Neuronal stem cell (in vitro differentiated cells): ENCODE data around the gene PAM16.

Experiments
- DNase-seq: peaks from one replicate; pipeline ENCODE4 v3.0.0-alpha.2; 2013; ENCODE audit warnings: low spot score
- H2AFZ ChIP-seq: one replicate; pipeline ENCODE4 v1.6.1; 2013; ENCODE audit warnings: mild to moderate bottlenecking, low read length, inconsistent platforms
- H2AK5ac ChIP-seq: 2 replicates; pipeline ENCODE4 v1.6.1; 2013; ENCODE audit warnings: low read depth, mild to moderate bottlenecking, inconsistent platforms, low read length, moderate library complexity, mixed read lengths
- H2BK120ac ChIP-seq: 2 replicates; pipeline ENCODE4 v1.6.1; 2013; ENCODE audit warnings: low read depth, mild to moderate bottlenecking, inconsistent platforms, low read length, moderate library complexity, mixed read lengths
- H2BK12ac ChIP-seq: one replicate; pipeline ENCODE4 v1.6.1; 2013; ENCODE audit warnings: low read length, inconsistent platforms
- H2BK15ac ChIP-seq: 2 replicates; pipeline ENCODE4 v1.6.1; 2013; ENCODE audit warnings: mild to moderate bottlenecking, low read length, inconsistent platforms, mixed read lengths
- H2BK5ac ChIP-seq: one replicate; pipeline ENCODE4 v1.6.1; 2013; ENCODE audit warnings: inconsistent platforms, mild to moderate bottlenecking, low read length, moderate library complexity
- H3K14ac ChIP-seq: one replicate; pipeline ENCODE4 v1.6.1; 2013; ENCODE audit warnings: low read length, inconsistent platforms
- H3K18ac ChIP-seq: 2 replicates; pipeline ENCODE4 v1.6.1; 2013; ENCODE audit warnings: low read length, inconsistent platforms
- H3K23ac ChIP-seq: 2 replicates; pipeline ENCODE4 v1.6.1; 2013; ENCODE audit warnings: low read depth, mild to moderate bottlenecking, mixed read lengths, low read length, inconsistent platforms; ENCODE audit not compliant: poor library complexity
- H3K27ac ChIP-seq: replicated peaks from 3 replicates; pipeline ENCODE4 v1.5.1; 2013; ENCODE audit warnings: low read length, inconsistent platforms
- H3K27me3 ChIP-seq, 3 experiments: 2 replicates each; pipeline ENCODE4 v1.6.1; 2013; ENCODE audit warnings: low read length in 3 of 3, mild to moderate bottlenecking in 2 of 3, inconsistent platforms in 1 of 3, low read depth in 1 of 3, mixed read lengths in 1 of 3, moderate library complexity in 1 of 3; ENCODE audit not compliant: control insufficient read depth in 3 of 3, insufficient read depth in 3 of 3
- H3K36me3 ChIP-seq, 2 donors: replicated peaks in 1 of 2; 2 replicates each; pipeline ENCODE4 v1.6.1; 2013; ENCODE audit warnings: low read length in 2 of 2; ENCODE audit not compliant: control insufficient read depth in 2 of 2, insufficient read depth in 2 of 2
- H3K4ac ChIP-seq: 2 replicates; pipeline ENCODE4 v1.6.1; 2013; ENCODE audit warnings: inconsistent platforms, mild to moderate bottlenecking, low read length, moderate library complexity
- H3K4me1 ChIP-seq, 2 donors: 1 replicate in 1 of 2; 2 replicates in 1 of 2; pipeline ENCODE4 v1.6.1; 2013; ENCODE audit warnings: low read length in 2 of 2, low read depth in 1 of 2; ENCODE audit not compliant: control insufficient read depth in 2 of 2, insufficient read depth in 1 of 2
- H3K4me2 ChIP-seq: one replicate; pipeline ENCODE4 v1.6.1; 2013; ENCODE audit warnings: mild to moderate bottlenecking, low read length, inconsistent platforms; ENCODE audit not compliant: insufficient read depth, poor library complexity, severe bottlenecking
- H3K4me3 ChIP-seq, 2 donors: 2 replicates each; pipeline ENCODE4 v1.5.1; 2013; ENCODE audit warnings: low read length in 2 of 2, mild to moderate bottlenecking in 2 of 2, inconsistent platforms in 1 of 2, moderate library complexity in 1 of 2
- H3K79me1 ChIP-seq: one replicate; pipeline ENCODE4 v1.6.1; 2013; ENCODE audit warnings: low read depth, mild to moderate bottlenecking, inconsistent platforms, low read length, moderate library complexity
- H3K9ac ChIP-seq: one replicate; pipeline ENCODE4 v1.6.1; 2013; ENCODE audit warnings: mild to moderate bottlenecking, low read depth, low read length, inconsistent platforms; ENCODE audit not compliant: poor library complexity
- H3K9me3 ChIP-seq, 2 donors: replicated peaks in 1 of 2; 2 replicates each; pipeline versions ENCODE3 to v1.6.1; 2013; ENCODE audit warnings: low read length in 2 of 2, mild to moderate bottlenecking in 2 of 2, inconsistent platforms in 1 of 2, low read depth in 1 of 2, mixed read lengths in 1 of 2, moderate library complexity in 1 of 2; ENCODE audit not compliant: control insufficient read depth in 2 of 2, insufficient read depth in 1 of 2
- H4K8ac ChIP-seq: one replicate; pipeline ENCODE4 v1.6.1; 2013; ENCODE audit warnings: low read depth, mild to moderate bottlenecking, inconsistent platforms, low read length, moderate library complexity
- H4K91ac ChIP-seq: one replicate; pipeline ENCODE4 v1.6.1; 2013; ENCODE audit warnings: low read length, low read depth, mild to moderate bottlenecking, inconsistent platforms; ENCODE audit not compliant: poor library complexity
- WGBS, 2 donors: extraction: QIAGEN DNeasy Blood & Tissue Kit; methylation state at CpG; one replicate each; pipeline ENCODE4 v1.1.7; 2013; ENCODE audit warnings: missing lambda C conversion rate in 2 of 2, mixed read lengths in 1 of 2; ENCODE audit not compliant: insufficient read length in 2 of 2, insufficient replicate concordance in 1 of 2; ENCODE audit errors: extremely low coverage in 2 of 2; 5-methylcytosine and 5-hydroxymethylcytosine counted together

The PAM16 gene

GRCh38 chr16:4361033-4361943, 10.2 kb upstream of the PAM16 start:
- Histone ChIP-seq H3K4me2 (no peak overlapping the region), H3K4ac (peak overlapping the region; percentile 66), H3K9me3 (no peaks in the 10 kb centered on the region), H3K79me1 (no peaks in the 10 kb centered on the region), H3K14ac (peak overlapping the region; percentile 71), H3K23ac (peak overlapping the region; percentile 43), H4K91ac (peak overlapping the region; percentile 43), H3K27ac (peak overlapping the region; percentile 32), H2AFZ (no peak overlapping the region), H2BK12ac (peak overlapping the region; percentile 73), H2BK120ac (no peak overlapping the region), H3K9ac (peak overlapping the region; percentile 44), H3K4me3 (no peak overlapping the region), H3K36me3 (no peaks in the 10 kb centered on the region), H4K8ac (peak overlapping the region; percentile 82), H3K4me1 (peaks cover 1% of the 10 kb centered on the region in 2 donors), H2BK5ac (peak overlapping the region; percentile 75), H2BK15ac (peak overlapping the region; percentile 67), H3K18ac (peak overlapping the region; percentile 85), H2AK5ac (peak overlapping the region; percentile 75), H3K27me3 (no peaks in the 10 kb centered on the region)
- no CpG with 5 or more reads among the region's 28 CpGs for WGBS, 2 donors
- no peak for DNase-seq

- Histone ChIP-seq H3K4ac (no peak overlapping the region), H3K36me3 (no peaks in the 10 kb centered on the region), H2BK5ac (peak overlapping the region; percentile 75), H3K23ac (no peak overlapping the region), H4K91ac (no peak overlapping the region), H3K4me3 (no peak overlapping the region), H2BK15ac (no peak overlapping the region), H2BK12ac (no peak overlapping the region), H2BK120ac (no peak overlapping the region), H3K79me1 (no peaks in the 10 kb centered on the region), H3K14ac (peak overlapping the region; percentile 71), H3K9me3 (no peaks in the 10 kb centered on the region), H3K27ac (peak overlapping the region; percentile 32), H3K18ac (peak overlapping the region; percentile 85), H2AK5ac (peak overlapping the region; percentile 75), H3K4me2 (no peak overlapping the region), H3K4me1 (peaks cover 0 to 1% of the 10 kb centered on the region in 2 donors), H2AFZ (no peak overlapping the region), H3K27me3 (no peaks in the 10 kb centered on the region), H3K9ac (no peak overlapping the region), H4K8ac (no peak overlapping the region)
- no CpG with 5 or more reads among the region's 11 CpGs for WGBS, 2 donors
- DNase-seq: no peak
Measured at GRCh38 chr16:4360538-4361021, 9.5 kb upstream of the PAM16 start.

- H2BK12ac ChIP-seq: no peak overlapping the region
- H2BK5ac ChIP-seq: peak overlapping the region; percentile 75
- no peaks in the 10 kb centered on the region for H3K36me3 ChIP-seq
- no peak overlapping the region for H2BK15ac ChIP-seq
- no peak overlapping the region for H3K14ac ChIP-seq
- H3K23ac ChIP-seq: no peak overlapping the region
- peaks cover 1% of the 10 kb centered on the region for H3K79me1 ChIP-seq
- no peak for DNase-seq
- H3K9ac ChIP-seq: no peak overlapping the region
- no peak overlapping the region for H3K27ac ChIP-seq
- peaks cover 0 to 1% of the 10 kb centered on the region in 2 donors for H3K4me1 ChIP-seq
- H2AFZ ChIP-seq: no peak overlapping the region
- no peak overlapping the region for H4K91ac ChIP-seq
- H3K4ac ChIP-seq: no peak overlapping the region
- H3K27me3 ChIP-seq: no peaks in the 10 kb centered on the region
- WGBS, 2 donors: no CpG with 5 or more reads among the region's 3 CpGs
- peak overlapping the region; percentile 47 for H2BK120ac ChIP-seq
- no peak overlapping the region for H3K4me2 ChIP-seq
- no peak overlapping the region for H4K8ac ChIP-seq
- H3K9me3 ChIP-seq: no peaks in the 10 kb centered on the region
- H3K4me3 ChIP-seq: no peak overlapping the region
- H3K18ac ChIP-seq: no peak overlapping the region
- H2AK5ac ChIP-seq: peak overlapping the region; percentile 59
Measured at GRCh38 chr16:4359914-4360313, 8.8 kb upstream of the PAM16 start.

GRCh38 chr16:4358831-4359561, 7.9 kb upstream of the PAM16 start:
- no peaks in the 10 kb centered on the region for H3K9me3 ChIP-seq
- DNase-seq: peak; percentile 72

More at GRCh38 chr16:4358831-4359561, 7.9 kb upstream of the PAM16 start:
- no CpG with 5 or more reads among the region's 19 CpGs for WGBS, 2 donors
- Histone ChIP-seq H3K4me1 (peaks cover 0 to 1% of the 10 kb centered on the region in 2 donors), H2BK15ac (peak overlapping the region; percentile 26), H3K23ac (no peak overlapping the region), H2BK120ac (no peak overlapping the region), H2AFZ (no peak overlapping the region), H3K27me3 (no peaks in the 10 kb centered on the region), H3K14ac (peak overlapping the region; percentile 38), H4K8ac (no peak overlapping the region), H3K18ac (no peak overlapping the region), H3K4ac (no peak overlapping the region), H2BK12ac (no peak overlapping the region), H3K4me3 (no peak overlapping the region), H2AK5ac (peak overlapping the region; percentile 59), H3K27ac (no peak overlapping the region), H3K79me1 (peaks cover 3% of the 10 kb centered on the region), H3K9ac (no peak overlapping the region), H3K36me3 (no peaks in the 10 kb centered on the region), H4K91ac (no peak overlapping the region), H3K4me2 (no peak overlapping the region), H2BK5ac (peak overlapping the region; percentile 54)
